GM18526 (cell line): ENCODE results near the gene FAM20C.

Source experiments
- POLR2A ChIP-seq: IDR thresholded peaks from 3 replicates; pipeline ENCODE4 v1.6.1; 2011; ENCODE audit not compliant: insufficient read length; ENCODE audit errors: extremely low read depth

The FAM20C gene

GRCh38 chr7:192701-193480 lies 520 bp downstream of the FAM20C start:
- no peak for TF ChIP-seq POLR2A

- no peak for TF ChIP-seq POLR2A
Observed at GRCh38 chr7:193481-194251, 1.3 kb downstream of the FAM20C start.

- no peak for TF ChIP-seq POLR2A
Observed at GRCh38 chr7:194252-195009, 2.1 kb downstream of the FAM20C start.

GRCh38 chr7:195010-195829 lies 2.8 kb downstream of the FAM20C start:
- TF ChIP-seq POLR2A, result no peak

GRCh38 chr7:195830-196128 lies 3.4 kb downstream of the FAM20C start:
- TF ChIP-seq POLR2A, result no peak

- TF ChIP-seq POLR2A, result no peak
Observed at GRCh38 chr7:196283-196682, 3.9 kb downstream of the FAM20C start.

GRCh38 chr7:196778-197321 lies 4.5 kb downstream of the FAM20C start:
- TF ChIP-seq POLR2A, result no peak

- no peak for TF ChIP-seq POLR2A
Observed at GRCh38 chr7:197413-198335, 5.3 kb downstream of the FAM20C start.

- no peak for TF ChIP-seq POLR2A
Observed at GRCh38 chr7:199483-200249, 7.3 kb downstream of the FAM20C start.

GRCh38 chr7:200290-200689 lies 7.9 kb downstream of the FAM20C start:
- TF ChIP-seq POLR2A, result no peak

- TF ChIP-seq POLR2A, result no peak
Observed at GRCh38 chr7:200704-201103, 8.3 kb downstream of the FAM20C start.

GRCh38 chr7:204326-204725 lies 12.0 kb downstream of the FAM20C start:
- no peak for TF ChIP-seq POLR2A

- TF ChIP-seq POLR2A, result no peak
Observed at GRCh38 chr7:205115-206010, 13.0 kb downstream of the FAM20C start.
